Measurements from ENCODE around the gene SSBP4. TPM values are rescaled to one million over a fixed set of nuclear protein-coding genes. Genes with fewer than 3 reads are reported as not detected.

Gene SSBP4
- total and polyA plus RNA-seq, 2 donors (not counting 3 experiments of a cell fraction or from before 2014, with no cell fraction given) = 89.6 to 151 TPM

DNA sequence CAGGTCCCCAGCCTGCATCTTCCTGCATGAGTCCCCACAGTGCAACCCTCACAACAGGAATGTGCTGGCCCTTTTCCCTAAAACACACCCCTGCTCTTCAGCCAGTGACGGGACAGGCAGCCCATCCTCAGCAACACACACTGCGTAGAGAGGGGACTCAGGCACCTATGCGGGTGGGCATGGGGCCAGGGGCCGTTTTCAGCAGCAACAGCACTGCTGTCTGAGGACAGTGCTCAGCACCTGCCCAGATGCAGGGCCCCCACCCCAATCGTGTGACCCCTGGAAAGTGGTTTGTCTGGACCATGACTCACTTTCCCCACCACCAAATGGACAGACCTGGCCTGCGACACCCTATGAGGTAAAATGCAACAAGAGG lies 46.8 kb downstream of the SSBP4 start:
- intact Hi-C loops (cut with micrococcal nuclease) = no loop called here
- CTCF ChIA-PET = interaction anchor here (0.9 to 7.0 kb wide), 6 partner anchors 15 to 106 kb away, joined by 3 to 127 read pairs (median 5); partner anchors contain the start of gene UBA52
- H3K36me3 ChIP-seq (ENCODE audit: control insufficient read depth in 2 of 2, extremely low read depth in 1 of 2, insufficient read depth in 2 of 2, low read length in 2 of 2) = peaks cover 0 to 22% of the 10 kb centered on the region in 2 experiments

More for the DNA sequence above, 46.8 kb downstream of the SSBP4 start:
- TF ChIP-seq MYC (IDR thresholded peaks at IDR 0.05; ENCODE audit: low read depth, low read length) = no peak
- TF ChIP-seq, protein P1, sequence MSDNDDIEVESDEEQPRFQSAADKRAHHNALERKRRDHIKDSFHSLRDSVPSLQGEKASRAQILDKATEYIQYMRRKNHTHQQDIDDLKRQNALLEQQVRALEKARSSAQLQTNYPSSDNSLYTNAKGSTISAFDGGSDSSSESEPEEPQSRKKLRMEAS (IDR thresholded peaks at IDR 0.05; ENCODE audit: insufficient read depth, insufficient read length) = no peak
- TF ChIP-seq EZH2 (IDR thresholded peaks at IDR 0.05; ENCODE audit: borderline replicate concordance, low read depth, low read length, severe bottlenecking) = no peak
- no peak for TF ChIP-seq GATA2 (IDR thresholded peaks at IDR 0.05; ENCODE audit: insufficient read depth, insufficient read length, low read depth, low read length)
- no peak for TF ChIP-seq POLR2A (IDR thresholded peaks at IDR 0.05; ENCODE audit: low read depth, low read length)
- TF ChIP-seq POLR2AphosphoS5 (IDR thresholded peaks at IDR 0.05; ENCODE audit: insufficient read depth, low read depth, low read length) = no peak
- TF ChIP-seq FOS (IDR thresholded peaks at IDR 0.05; ENCODE audit: borderline replicate concordance, insufficient read depth, low read length) = no peak
- TF ChIP-seq, protein P2, sequence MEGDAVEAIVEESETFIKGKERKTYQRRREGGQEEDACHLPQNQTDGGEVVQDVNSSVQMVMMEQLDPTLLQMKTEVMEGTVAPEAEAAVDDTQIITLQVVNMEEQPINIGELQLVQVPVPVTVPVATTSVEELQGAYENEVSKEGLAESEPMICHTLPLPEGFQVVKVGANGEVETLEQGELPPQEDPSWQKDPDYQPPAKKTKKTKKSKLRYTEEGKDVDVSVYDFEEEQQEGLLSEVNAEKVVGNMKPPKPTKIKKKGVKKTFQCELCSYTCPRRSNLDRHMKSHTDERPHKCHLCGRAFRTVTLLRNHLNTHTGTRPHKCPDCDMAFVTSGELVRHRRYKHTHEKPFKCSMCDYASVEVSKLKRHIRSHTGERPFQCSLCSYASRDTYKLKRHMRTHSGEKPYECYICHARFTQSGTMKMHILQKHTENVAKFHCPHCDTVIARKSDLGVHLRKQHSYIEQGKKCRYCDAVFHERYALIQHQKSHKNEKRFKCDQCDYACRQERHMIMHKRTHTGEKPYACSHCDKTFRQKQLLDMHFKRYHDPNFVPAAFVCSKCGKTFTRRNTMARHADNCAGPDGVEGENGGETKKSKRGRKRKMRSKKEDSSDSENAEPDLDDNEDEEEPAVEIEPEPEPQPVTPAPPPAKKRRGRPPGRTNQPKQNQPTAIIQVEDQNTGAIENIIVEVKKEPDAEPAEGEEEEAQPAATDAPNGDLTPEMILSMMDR (IDR thresholded peaks at IDR 0.05; ENCODE audit: extremely low read depth in 1 of 2, insufficient read depth in 1 of 2, low read depth in 1 of 2, low read length in 2 of 2) = no peak
- dilution Hi-C loops (cut with MboI; ENCODE audit: extremely low pct_ligation_motif_present, low sequenced_read_pairs) = no loop called here
- Histone ChIP-seq H3K4me1 (ENCODE audit: control insufficient read depth, extremely low read depth, insufficient read depth, low read length) (no peaks in the 10 kb centered on the region), H4K20me1 (replicated peaks; ENCODE audit: control insufficient read depth, extremely low read depth, insufficient read depth, low read length) (no peaks in the 10 kb centered on the region), H3K9me3 (replicated peaks; ENCODE audit: control insufficient read depth, insufficient read depth, low read length) (no peaks in the 10 kb centered on the region), H3K9me1 (replicated peaks; ENCODE audit: control insufficient read depth, extremely low read depth, insufficient read depth, low read length) (no peaks in the 10 kb centered on the region), H3K9ac (replicated peaks; ENCODE audit: extremely low read depth, insufficient read depth, low read length) (no peak overlapping the region), H3K79me2 (ENCODE audit: control insufficient read depth, insufficient read depth, low read length) (peaks cover 6% of the 10 kb centered on the region), H3K27ac (ENCODE audit: insufficient read depth, low read depth, low read length) (no peak overlapping the region), H2AFZ (ENCODE audit: low read depth, low read length) (no peak overlapping the region), H3K27me3 (ENCODE audit: control insufficient read depth in 2 of 2, insufficient read depth in 2 of 2, low read length in 2 of 2) (no peaks in the 10 kb centered on the region), H3K4me2 (ENCODE audit: insufficient read depth, low read length) (no peak overlapping the region), H3K4me3 (replicated peaks in 1 of 3; ENCODE audit: insufficient read depth in 1 of 3, low read depth in 1 of 3, low read length in 3 of 3) (no peak overlapping the region)
- POLR2A ChIA-PET = no interaction called here
- BruUV-seq (replicated peaks) = no TSS peak
- FAIRE-seq (no peak), DNase-seq (ENCODE audit: low read depth, low spot score) (no peak)
